ENCODE data around the gene TENM4. TPM values are rescaled to one million over a fixed set of nuclear protein-coding genes. Genes with fewer than 3 reads are reported as not detected.

The TENM4 gene
- total and polyA plus RNA-seq, 4 donors, result 0.02 to 0.33 (median 0.14) TPM

DNA sequence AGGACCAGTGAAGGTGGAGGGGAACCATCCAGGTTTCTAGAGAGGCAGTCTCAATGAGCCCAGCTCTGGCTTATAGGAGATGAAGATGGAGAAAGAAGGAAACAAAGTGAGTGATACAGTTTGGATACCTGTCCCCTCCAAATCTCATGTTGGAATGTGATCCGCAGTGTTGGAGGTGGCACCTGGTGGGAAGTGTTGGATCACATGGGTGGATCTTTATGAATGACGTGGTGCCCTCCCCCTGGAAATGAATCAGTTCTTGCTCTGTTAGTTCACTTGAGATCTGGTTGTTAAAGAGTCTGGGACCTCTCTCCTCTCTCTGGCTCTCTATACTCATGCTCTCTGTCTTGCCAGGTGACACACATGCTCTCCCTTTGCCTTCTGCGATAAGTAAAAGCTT, 473.0 kb downstream of the TENM4 start:
- H3K4me1 ChIP-seq (ENCODE audit: control insufficient read depth in 4 of 4, insufficient read depth in 4 of 4, low read length in 3 of 4), result no peaks in the 10 kb centered on the region
- no peaks in the 10 kb centered on the region for H3K9me3 ChIP-seq (ENCODE audit: control insufficient read depth in 4 of 4, low read length in 3 of 4)
- no peak overlapping the region for H3K27ac ChIP-seq (ENCODE audit: low read depth in 1 of 2, low read length in 2 of 2)
- 87% methylated on average over 3 of the region's 3 CpGs for WGBS
- H3K9ac ChIP-seq (ENCODE audit: low read depth in 1 of 2, low read length in 2 of 2), result no peak overlapping the region
- H3K27me3 ChIP-seq (ENCODE audit: control insufficient read depth in 4 of 4, insufficient read depth in 4 of 4, low read length in 3 of 4), result no peaks in the 10 kb centered on the region
- no peak overlapping the region for H3K4me3 ChIP-seq (ENCODE audit: low read depth in 1 of 3, low read length in 3 of 3)
- TF ChIP-seq SP1 (IDR thresholded peaks at IDR 0.05), result no peak
- TF ChIP-seq, protein P1, sequence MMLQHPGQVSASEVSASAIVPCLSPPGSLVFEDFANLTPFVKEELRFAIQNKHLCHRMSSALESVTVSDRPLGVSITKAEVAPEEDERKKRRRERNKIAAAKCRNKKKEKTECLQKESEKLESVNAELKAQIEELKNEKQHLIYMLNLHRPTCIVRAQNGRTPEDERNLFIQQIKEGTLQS (IDR thresholded peaks at IDR 0.05), result no peak
- no peak for TF ChIP-seq EGR1 (IDR thresholded peaks at IDR 0.05; ENCODE audit: low read depth in 2 of 2)
- TF ChIP-seq RXRA (IDR thresholded peaks at IDR 0.05), result no peak
- TF ChIP-seq FOXA2 (IDR thresholded peaks at IDR 0.05), result no peak
- no peak for TF ChIP-seq YY1 (IDR thresholded peaks at IDR 0.05)
- TF ChIP-seq, protein P2, sequence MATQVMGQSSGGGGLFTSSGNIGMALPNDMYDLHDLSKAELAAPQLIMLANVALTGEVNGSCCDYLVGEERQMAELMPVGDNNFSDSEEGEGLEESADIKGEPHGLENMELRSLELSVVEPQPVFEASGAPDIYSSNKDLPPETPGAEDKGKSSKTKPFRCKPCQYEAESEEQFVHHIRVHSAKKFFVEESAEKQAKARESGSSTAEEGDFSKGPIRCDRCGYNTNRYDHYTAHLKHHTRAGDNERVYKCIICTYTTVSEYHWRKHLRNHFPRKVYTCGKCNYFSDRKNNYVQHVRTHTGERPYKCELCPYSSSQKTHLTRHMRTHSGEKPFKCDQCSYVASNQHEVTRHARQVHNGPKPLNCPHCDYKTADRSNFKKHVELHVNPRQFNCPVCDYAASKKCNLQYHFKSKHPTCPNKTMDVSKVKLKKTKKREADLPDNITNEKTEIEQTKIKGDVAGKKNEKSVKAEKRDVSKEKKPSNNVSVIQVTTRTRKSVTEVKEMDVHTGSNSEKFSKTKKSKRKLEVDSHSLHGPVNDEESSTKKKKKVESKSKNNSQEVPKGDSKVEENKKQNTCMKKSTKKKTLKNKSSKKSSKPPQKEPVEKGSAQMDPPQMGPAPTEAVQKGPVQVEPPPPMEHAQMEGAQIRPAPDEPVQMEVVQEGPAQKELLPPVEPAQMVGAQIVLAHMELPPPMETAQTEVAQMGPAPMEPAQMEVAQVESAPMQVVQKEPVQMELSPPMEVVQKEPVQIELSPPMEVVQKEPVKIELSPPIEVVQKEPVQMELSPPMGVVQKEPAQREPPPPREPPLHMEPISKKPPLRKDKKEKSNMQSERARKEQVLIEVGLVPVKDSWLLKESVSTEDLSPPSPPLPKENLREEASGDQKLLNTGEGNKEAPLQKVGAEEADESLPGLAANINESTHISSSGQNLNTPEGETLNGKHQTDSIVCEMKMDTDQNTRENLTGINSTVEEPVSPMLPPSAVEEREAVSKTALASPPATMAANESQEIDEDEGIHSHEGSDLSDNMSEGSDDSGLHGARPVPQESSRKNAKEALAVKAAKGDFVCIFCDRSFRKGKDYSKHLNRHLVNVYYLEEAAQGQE (IDR thresholded peaks at IDR 0.05), result no peak
- TF ChIP-seq, protein P3, sequence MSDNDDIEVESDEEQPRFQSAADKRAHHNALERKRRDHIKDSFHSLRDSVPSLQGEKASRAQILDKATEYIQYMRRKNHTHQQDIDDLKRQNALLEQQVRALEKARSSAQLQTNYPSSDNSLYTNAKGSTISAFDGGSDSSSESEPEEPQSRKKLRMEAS (IDR thresholded peaks at IDR 0.05), result no peak
- no peak for TF ChIP-seq GABPA (IDR thresholded peaks at IDR 0.05 in 1 of 2, conservative IDR thresholded peaks at IDR 0.05 in 1 of 2)
- TF ChIP-seq NR2F2 (IDR thresholded peaks at IDR 0.05), result no peak
- TF ChIP-seq RAD21 (IDR thresholded peaks at IDR 0.05), result no peak
- TF ChIP-seq FOXA1 (IDR thresholded peaks at IDR 0.05), result no peak
- TF ChIP-seq, protein P4, sequence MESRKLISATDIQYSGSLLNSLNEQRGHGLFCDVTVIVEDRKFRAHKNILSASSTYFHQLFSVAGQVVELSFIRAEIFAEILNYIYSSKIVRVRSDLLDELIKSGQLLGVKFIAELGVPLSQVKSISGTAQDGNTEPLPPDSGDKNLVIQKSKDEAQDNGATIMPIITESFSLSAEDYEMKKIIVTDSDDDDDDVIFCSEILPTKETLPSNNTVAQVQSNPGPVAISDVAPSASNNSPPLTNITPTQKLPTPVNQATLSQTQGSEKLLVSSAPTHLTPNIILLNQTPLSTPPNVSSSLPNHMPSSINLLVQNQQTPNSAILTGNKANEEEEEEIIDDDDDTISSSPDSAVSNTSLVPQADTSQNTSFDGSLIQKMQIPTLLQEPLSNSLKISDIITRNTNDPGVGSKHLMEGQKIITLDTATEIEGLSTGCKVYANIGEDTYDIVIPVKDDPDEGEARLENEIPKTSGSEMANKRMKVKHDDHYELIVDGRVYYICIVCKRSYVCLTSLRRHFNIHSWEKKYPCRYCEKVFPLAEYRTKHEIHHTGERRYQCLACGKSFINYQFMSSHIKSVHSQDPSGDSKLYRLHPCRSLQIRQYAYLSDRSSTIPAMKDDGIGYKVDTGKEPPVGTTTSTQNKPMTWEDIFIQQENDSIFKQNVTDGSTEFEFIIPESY (IDR thresholded peaks at IDR 0.05), result no peak
- no peak for TF ChIP-seq HNF4A (conservative IDR thresholded peaks at IDR 0.05)
- TF ChIP-seq TAF1 (conservative IDR thresholded peaks at IDR 0.05), result no peak
- no peaks in the 10 kb centered on the region for H3K36me3 ChIP-seq (ENCODE audit: control insufficient read depth in 4 of 4, insufficient read depth in 3 of 4, low read depth in 1 of 4, low read length in 3 of 4)
- DNase-seq (ENCODE audit: low spot score), result no peak

DNA sequence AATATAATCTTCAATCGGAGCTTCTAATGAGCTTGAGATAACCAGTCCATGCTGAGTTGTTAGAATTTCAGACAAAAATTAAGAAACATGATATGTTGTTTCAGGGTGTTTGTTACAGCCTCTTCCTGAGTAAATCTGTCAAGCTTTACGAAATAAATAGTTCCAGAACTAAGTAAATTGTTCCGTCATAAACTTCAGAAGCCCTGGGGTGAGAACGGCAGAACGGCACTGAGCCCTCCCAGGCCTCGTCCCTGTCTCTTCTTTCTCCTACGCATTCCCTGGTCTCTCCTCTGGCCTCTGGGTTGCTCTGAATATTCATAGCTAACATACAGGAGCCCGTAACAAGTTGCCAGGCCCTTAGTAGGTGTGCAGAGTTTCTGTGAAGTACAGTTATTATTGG, 475.4 kb downstream of the TENM4 start:
- Histone ChIP-seq H3K27me3 (ENCODE audit: control insufficient read depth in 4 of 4, insufficient read depth in 4 of 4, low read length in 3 of 4) (no peaks in the 10 kb centered on the region), H3K9ac (ENCODE audit: low read depth in 1 of 2, low read length in 2 of 2) (no peak overlapping the region), H3K27ac (ENCODE audit: low read depth in 1 of 2, low read length in 2 of 2) (no peak overlapping the region), H3K36me3 (ENCODE audit: control insufficient read depth in 4 of 4, insufficient read depth in 3 of 4, low read depth in 1 of 4, low read length in 3 of 4) (no peaks in the 10 kb centered on the region), H3K4me1 (ENCODE audit: control insufficient read depth in 4 of 4, insufficient read depth in 4 of 4, low read length in 3 of 4) (no peaks in the 10 kb centered on the region), H3K9me3 (ENCODE audit: control insufficient read depth in 4 of 4, low read length in 3 of 4) (no peaks in the 10 kb centered on the region), H3K4me3 (ENCODE audit: low read depth in 1 of 3, low read length in 3 of 3) (no peak overlapping the region)
- no peak for DNase-seq (ENCODE audit: low spot score)
- WGBS, result 89% methylated on average over 8 of the region's 8 CpGs
- no peak for TF ChIP-seq HNF4G (IDR thresholded peaks at IDR 0.05)
- TF ChIP-seq, protein P3 (IDR thresholded peaks at IDR 0.05), result no peak
- no peak for TF ChIP-seq HNF4A (conservative IDR thresholded peaks at IDR 0.05)
- no peak for TF ChIP-seq GABPA (IDR thresholded peaks at IDR 0.05 in 1 of 2, conservative IDR thresholded peaks at IDR 0.05 in 1 of 2)
- TF ChIP-seq, protein P4 (IDR thresholded peaks at IDR 0.05), result no peak
- no peak for TF ChIP-seq RAD21 (IDR thresholded peaks at IDR 0.05)
- TF ChIP-seq YY1 (IDR thresholded peaks at IDR 0.05), result no peak
- TF ChIP-seq, protein P2 (IDR thresholded peaks at IDR 0.05), result no peak
